HCT116 (cell line): ENCODE results near the gene TMEM106C. TPM values are rescaled to one million over a fixed set of nuclear protein-coding genes. Genes with fewer than 3 reads are reported as not detected.

Experiments used
- ATAC-seq: fragments of 200-7000 bp; cut with Tn5 transposase; 2 replicates; pipeline ENCODE4 v1.9.1; 2020; ENCODE audit warnings: mild to moderate bottlenecking, moderate library complexity
- BruUV-seq: library from RNA; stranded (reverse); fragments of 400-500 nt; replicated peaks from 2 replicates; lab custom pipeline; 2021; lab: Mats Ljungman, UMichigan
- CTCF ChIA-PET: fragments of 300-600 bp; sonication (Branson Sonifier 250); formaldehyde crosslinking; loops from one replicate; lab custom pipeline; 2021; ENCODE audit warnings: antibody characterized with exemption; lab: Charles Lee
- POLR2A ChIA-PET: fragments of 300-600, 350-600 bp; sonication (Branson Sonifier 250); formaldehyde crosslinking; loops from one replicate; lab custom pipeline; 2021; ENCODE audit warnings: antibody characterized with exemption; lab: Charles Lee
- RAD21 ChIA-PET, 2 experiments: fragments of 300-600 bp; sonication (Branson Sonifier 250); formaldehyde crosslinking; loops; one replicate each; lab custom pipeline; 2023; ENCODE audit warnings: low total read pairs in 2 of 2; ENCODE audit not compliant: uncharacterized antibody in 2 of 2, unreplicated experiment in 2 of 2, low non-redundant PET in 1 of 2; lab: Charles Lee
- DNase-seq: peaks from one replicate; pipeline ENCODE4 v3.0.0-alpha.2; 2010; ENCODE audit warnings: low read depth, low spot score
- H2AFZ ChIP-seq: fragments of 200-600 bp; shearing (Covaris generic), sonication (generic); 2 replicates; pipeline ENCODE4 v1.6.1; 2017; ENCODE audit warnings: low read depth, mixed run types, mixed read lengths, antibody characterized with exemption, low read length; ENCODE audit not compliant: poor library complexity, severe bottlenecking
- H3K27ac ChIP-seq: 2 replicates; pipeline ENCODE4 v1.5.1; 2012; ENCODE audit warnings: low read depth, low read length
- H3K27me3 ChIP-seq: fragments of 200-600 bp; sonication (generic); 2 replicates; pipeline ENCODE4 v1.6.1; 2016; ENCODE audit warnings: mixed run types, low read length, mixed read lengths; ENCODE audit not compliant: insufficient read depth
- H3K36me3 ChIP-seq, 2 experiments: fragments of 200-500 bp in 1 of 2; fragments of 200-600 bp in 1 of 2; sonication (Bioruptor generic) in 1 of 2; sonication (generic) in 1 of 2; 2 replicates each; pipeline versions ENCODE4 v1.5.1 to v1.6.1; 2014 to 2016; ENCODE audit warnings: low read length in 2 of 2, inconsistent platforms in 1 of 2, mixed read lengths in 1 of 2, mixed run types in 1 of 2; ENCODE audit not compliant: insufficient read depth in 2 of 2, control insufficient read depth in 1 of 2
- H3K4me1 ChIP-seq, 2 experiments: fragments of 200-600 bp in 1 of 2; sonication (generic) in 1 of 2; 2 replicates each; pipeline versions ENCODE4 v1.5.1 to v1.6.1; 2012 to 2017; ENCODE audit warnings: low read length in 2 of 2, inconsistent platforms in 1 of 2, mild to moderate bottlenecking in 1 of 2, mixed read lengths in 1 of 2, mixed run types in 1 of 2, moderate library complexity in 1 of 2; ENCODE audit not compliant: insufficient read depth in 2 of 2, control insufficient read depth in 1 of 2
- H3K4me2 ChIP-seq: fragments of 200-600 bp; sonication (generic); 2 replicates; pipeline ENCODE4 v1.6.1; 2017; ENCODE audit warnings: mixed run types, low read length, mixed read lengths
- H3K4me3 ChIP-seq, 2 experiments: fragments of 200-600 bp in 1 of 2; sonication (generic) in 1 of 2; replicated peaks in 1 of 2; 2 replicates each; pipeline ENCODE4 v1.5.1; 2011 to 2016; ENCODE audit warnings: low read length in 2 of 2, control low read depth in 1 of 2, low read depth in 1 of 2, mild to moderate bottlenecking in 1 of 2, mixed read lengths in 1 of 2, mixed run types in 1 of 2
- H3K79me2 ChIP-seq: fragments of 200-600 bp; sonication (generic); 2 replicates; pipeline ENCODE4 v1.6.1; 2017; ENCODE audit warnings: mild to moderate bottlenecking, mixed run types, low read length, moderate library complexity, mixed read lengths; ENCODE audit not compliant: insufficient read depth
- H3K9ac ChIP-seq: fragments of 200-600 bp; sonication (generic); 2 replicates; pipeline ENCODE4 v1.6.1; 2016; ENCODE audit warnings: low read length, mixed read lengths
- H3K9me2 ChIP-seq: fragments of 200-600 bp; sonication (generic), shearing (Covaris generic); 2 replicates; pipeline ENCODE4 v1.6.1; 2017; ENCODE audit warnings: mixed run types, mild to moderate bottlenecking, moderate library complexity; ENCODE audit not compliant: insufficient read depth
- H3K9me3 ChIP-seq, 2 experiments: fragments of 200-500 bp in 1 of 2; fragments of 200-600 bp in 1 of 2; sonication (Bioruptor generic) in 1 of 2; sonication (generic) in 1 of 2; 2 replicates each; pipeline ENCODE4 v1.6.1; 2014 to 2017; ENCODE audit warnings: low read length in 2 of 2, mixed read lengths in 2 of 2, inconsistent platforms in 1 of 2, low read depth in 1 of 2, mild to moderate bottlenecking in 1 of 2, mixed run types in 1 of 2, moderate library complexity in 1 of 2; ENCODE audit not compliant: control insufficient read depth in 1 of 2, insufficient read depth in 1 of 2
- H4K20me1 ChIP-seq: fragments of 200-600 bp; sonication (generic), shearing (Covaris generic); 2 replicates; pipeline ENCODE4 v1.6.1; 2017; ENCODE audit warnings: mixed run types, mild to moderate bottlenecking, moderate library complexity; ENCODE audit not compliant: insufficient read depth
- ATF3 ChIP-seq: IDR thresholded peaks from 2 replicates; pipeline ENCODE4 v1.6.1; 2012
- EGR1 ChIP-seq: IDR thresholded peaks from 2 replicates; pipeline ENCODE4 v1.6.1; 2012; ENCODE audit warnings: low read depth
- ELF1 ChIP-seq: IDR thresholded peaks from 2 replicates; pipeline ENCODE4 v1.6.1; 2012; ENCODE audit warnings: low read depth, borderline replicate concordance
- FOSL1 ChIP-seq: IDR thresholded peaks from 2 replicates; pipeline ENCODE4 v1.6.1; 2012; ENCODE audit warnings: low read depth
- JUND ChIP-seq: IDR thresholded peaks from 2 replicates; pipeline ENCODE4 v1.6.1; 2012
- MAX ChIP-seq: IDR thresholded peaks from 2 replicates; pipeline ENCODE4 v1.6.1; 2012
- POLR2AphosphoS5 ChIP-seq: IDR thresholded peaks from 2 replicates; pipeline ENCODE4 v1.6.1; 2011; ENCODE audit warnings: mild to moderate bottlenecking, low read depth, low read length, moderate library complexity
- SP1 ChIP-seq: IDR thresholded peaks from 2 replicates; pipeline ENCODE4 v1.6.1; 2012; ENCODE audit warnings: low read depth
- SRF ChIP-seq: IDR thresholded peaks from 2 replicates; pipeline ENCODE4 v1.6.1; 2012; ENCODE audit warnings: low read depth
- TCF7L2 ChIP-seq: IDR thresholded peaks from 2 replicates; pipeline ENCODE4 v1.7.0; 2011; ENCODE audit warnings: borderline replicate concordance, inconsistent platforms; ENCODE audit not compliant: insufficient read depth, insufficient read length; ENCODE audit errors: extremely low read depth
- YY1 ChIP-seq: IDR thresholded peaks from 2 replicates; pipeline ENCODE4 v1.6.1; 2011; ENCODE audit warnings: low read length, low read depth, moderate library complexity, mild to moderate bottlenecking; ENCODE audit not compliant: insufficient replicate concordance; ENCODE audit errors: extremely low read depth
- ZBTB33 ChIP-seq: IDR thresholded peaks from 2 replicates; pipeline ENCODE4 v1.6.1; 2011; ENCODE audit warnings: mild to moderate bottlenecking, low read length, moderate library complexity; ENCODE audit not compliant: insufficient replicate concordance; ENCODE audit errors: extremely low read depth
- ZFX ChIP-seq: fragments of 450-650 bp; IDR thresholded peaks from 2 replicates; pipeline ENCODE4 v1.6.1; 2017
- ZNF274 ChIP-seq: fragments of 200-500 bp; sonication (Bioruptor generic); IDR thresholded peaks from 2 replicates; pipeline ENCODE4 v1.6.1; 2014; ENCODE audit warnings: mild to moderate bottlenecking, low read depth, low read length, inconsistent platforms
- intact Hi-C: fragments of 100-400 bp; cut with micrococcal nuclease; formaldehyde crosslinking; loops from 2 replicates; pipeline ENCODE4 v1.10.0; 2022
- total RNA-seq: library from RNA; stranded (reverse); gene quantifications from one replicate; pipeline ENCODE4 v1.2.1, GENCODE V29; 2021; ENCODE audit not compliant: unreplicated experiment
- TF ChIP-seq, protein P1 (sequence below): IDR thresholded peaks from 2 replicates; pipeline ENCODE4 v1.6.1; 2012; ENCODE audit warnings: low read depth

TMEM106C gene
- total RNA-seq, 1 experiment from 2014 or later, result 94.7 TPM

- no peak overlapping the region for H3K9ac ChIP-seq
- H2AFZ ChIP-seq, result no peak overlapping the region
- RAD21 ChIA-PET, result no interaction called here
- H3K4me2 ChIP-seq, result no peak overlapping the region
- no peaks in the 10 kb centered on the region for H4K20me1 ChIP-seq
- intact Hi-C loops, result no loop called here
- H3K79me2 ChIP-seq, result no peaks in the 10 kb centered on the region
- H3K4me1 ChIP-seq, result no peaks in the 10 kb centered on the region
- no peak overlapping the region for H3K27ac ChIP-seq
- POLR2A ChIA-PET, result no interaction called here
- TF ChIP-seq POLR2AphosphoS5 (no peak), TCF7L2 (no peak), SP1 (no peak), ZBTB33 (no peak), EGR1 (no peak), ELF1 (no peak), SRF (no peak), FOSL1 (no peak), ATF3 (no peak), JUND (no peak), YY1 (no peak), ZFX (no peak), ZNF274 (no peak), MAX (no peak)
- TF ChIP-seq, protein P1, sequence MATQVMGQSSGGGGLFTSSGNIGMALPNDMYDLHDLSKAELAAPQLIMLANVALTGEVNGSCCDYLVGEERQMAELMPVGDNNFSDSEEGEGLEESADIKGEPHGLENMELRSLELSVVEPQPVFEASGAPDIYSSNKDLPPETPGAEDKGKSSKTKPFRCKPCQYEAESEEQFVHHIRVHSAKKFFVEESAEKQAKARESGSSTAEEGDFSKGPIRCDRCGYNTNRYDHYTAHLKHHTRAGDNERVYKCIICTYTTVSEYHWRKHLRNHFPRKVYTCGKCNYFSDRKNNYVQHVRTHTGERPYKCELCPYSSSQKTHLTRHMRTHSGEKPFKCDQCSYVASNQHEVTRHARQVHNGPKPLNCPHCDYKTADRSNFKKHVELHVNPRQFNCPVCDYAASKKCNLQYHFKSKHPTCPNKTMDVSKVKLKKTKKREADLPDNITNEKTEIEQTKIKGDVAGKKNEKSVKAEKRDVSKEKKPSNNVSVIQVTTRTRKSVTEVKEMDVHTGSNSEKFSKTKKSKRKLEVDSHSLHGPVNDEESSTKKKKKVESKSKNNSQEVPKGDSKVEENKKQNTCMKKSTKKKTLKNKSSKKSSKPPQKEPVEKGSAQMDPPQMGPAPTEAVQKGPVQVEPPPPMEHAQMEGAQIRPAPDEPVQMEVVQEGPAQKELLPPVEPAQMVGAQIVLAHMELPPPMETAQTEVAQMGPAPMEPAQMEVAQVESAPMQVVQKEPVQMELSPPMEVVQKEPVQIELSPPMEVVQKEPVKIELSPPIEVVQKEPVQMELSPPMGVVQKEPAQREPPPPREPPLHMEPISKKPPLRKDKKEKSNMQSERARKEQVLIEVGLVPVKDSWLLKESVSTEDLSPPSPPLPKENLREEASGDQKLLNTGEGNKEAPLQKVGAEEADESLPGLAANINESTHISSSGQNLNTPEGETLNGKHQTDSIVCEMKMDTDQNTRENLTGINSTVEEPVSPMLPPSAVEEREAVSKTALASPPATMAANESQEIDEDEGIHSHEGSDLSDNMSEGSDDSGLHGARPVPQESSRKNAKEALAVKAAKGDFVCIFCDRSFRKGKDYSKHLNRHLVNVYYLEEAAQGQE, result no peak
- TF ChIP-seq, all 23 proteins: peak for 0
- CTCF ChIA-PET, result no interaction called here
- Histone ChIP-seq H3K27me3 (peaks cover 21% of the 10 kb centered on the region; the same call in 1 of the 2 replicates), H3K4me3 (no peak overlapping the region), H3K36me3 (no peaks in the 10 kb centered on the region), H3K9me2 (no peaks in the 10 kb centered on the region), H3K9me3 (no peaks in the 10 kb centered on the region)
- no TSS peak for BruUV-seq
- ATAC-seq (no peak), DNase-seq (no peak)
Observed at GRCh38 chr12:48017921-48018617, 54.7 kb downstream of the TMEM106C start.
